ENCODE measurements around the gene ACTN2. TPM values are rescaled to one million over a fixed set of nuclear protein-coding genes. Genes with fewer than 3 reads are reported as not detected.
"Not testable (repeated sequence)": the region's sequence is repeated elsewhere in the genome, so short reads cannot be mapped to it uniquely, and the experiment has no call there.

Gene ACTN2
- total RNA-seq, 2 donors from 2014 or later = 0.79 to 2.2 TPM

DNA sequence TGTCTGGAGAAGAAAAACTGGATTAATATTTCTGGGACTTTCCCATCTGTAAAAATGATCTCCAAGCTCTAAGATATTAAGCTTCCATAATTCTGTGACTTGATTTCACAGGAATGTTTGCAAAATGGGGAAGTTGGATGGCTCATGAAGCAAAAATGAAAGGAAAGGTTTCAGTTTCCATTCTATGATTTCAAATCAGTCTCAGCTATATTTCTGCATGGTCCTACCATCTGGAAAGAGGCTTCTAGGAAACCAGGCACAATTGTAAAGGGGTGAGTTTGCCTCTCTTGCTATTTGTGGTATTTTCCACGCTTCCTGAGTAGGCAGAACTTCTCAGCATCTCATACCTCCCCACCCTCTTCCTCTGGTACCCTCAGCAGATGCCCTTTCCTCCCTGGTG, 22.4 kb upstream of the ACTN2 start:
- Histone ChIP-seq H3K36me3 (ENCODE audit: control insufficient read depth, insufficient read depth, low read length) (no peaks in the 10 kb centered on the region), H3K9ac (ENCODE audit: extremely low read depth, low read length, poor library complexity, severe bottlenecking) (no peak overlapping the region), H3K27ac (ENCODE audit: low read depth, low read length) (no peak overlapping the region), H3K4me3 (ENCODE audit: low read length) (no peak overlapping the region), H3K4me1 (ENCODE audit: control insufficient read depth, insufficient read depth, low read length) (no peaks in the 10 kb centered on the region), H3K27me3 (ENCODE audit: control insufficient read depth, insufficient read depth, low read length, poor library complexity, severe bottlenecking) (no peaks in the 10 kb centered on the region), H3K9me3 (ENCODE audit: control insufficient read depth, low read length) (no peaks in the 10 kb centered on the region)
- H3K27me3 Mint-ChIP-seq (ENCODE audit: insufficient read depth) = peaks cover 2% of the 10 kb centered on the region
- no peak overlapping the region for H3K4me3 Mint-ChIP-seq
- no peaks in the 10 kb centered on the region for H3K36me3 Mint-ChIP-seq (ENCODE audit: low read depth)
- H3K27ac Mint-ChIP-seq = no peak overlapping the region
- no peak for TF ChIP-seq CTCF (conservative IDR thresholded peaks at IDR 0.05)
- DNase-seq = no peak
- H3K4me1 Mint-ChIP-seq = no peaks in the 10 kb centered on the region
- peaks cover under 1% of the 10 kb centered on the region for H3K9me3 Mint-ChIP-seq
- WGBS, 2 experiments (ENCODE audit: insufficient coverage in 1 of 2, insufficient read length in 1 of 2) = 50 to 88% methylated on average over 1 of the region's 1 CpG

DNA sequence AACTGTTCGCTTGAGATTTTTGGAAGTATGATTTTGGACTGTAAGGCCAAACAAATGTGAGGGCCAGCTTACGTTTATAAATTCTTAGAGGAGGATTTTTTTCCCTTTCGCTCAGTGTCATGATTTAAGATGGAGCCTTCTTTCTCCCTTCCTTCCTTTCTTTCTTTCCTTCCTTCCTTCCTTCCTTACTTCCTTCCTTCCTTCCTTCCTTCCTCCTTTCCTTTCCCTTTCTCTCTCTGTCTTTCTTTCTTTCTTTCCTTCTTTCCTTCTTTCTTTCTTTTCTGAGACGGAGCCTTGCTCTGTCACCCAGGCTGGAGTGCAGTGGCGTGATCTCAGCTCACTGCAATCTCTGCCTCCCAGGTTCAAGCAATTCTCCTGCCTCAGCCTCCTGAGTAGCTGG, 17.4 kb upstream of the ACTN2 start:
- H3K4me1 Mint-ChIP-seq, H3K9me3 Mint-ChIP-seq: not testable (repeated sequence)

GRCh38 chr1:236670060-236670459, 16.2 kb upstream of the ACTN2 start:
- Mint-ChIP-seq H3K27me3 (ENCODE audit: insufficient read depth) (no peaks in the 10 kb centered on the region), H3K36me3 (ENCODE audit: low read depth) (no peaks in the 10 kb centered on the region), H3K4me1 (no peaks in the 10 kb centered on the region), H3K4me3 (no peak overlapping the region), H3K9me3 (peaks cover 2% of the 10 kb centered on the region), H3K27ac (no peak overlapping the region)
- Histone ChIP-seq H3K36me3 (ENCODE audit: control insufficient read depth, insufficient read depth, low read length) (no peaks in the 10 kb centered on the region), H3K27ac (ENCODE audit: low read depth, low read length) (no peak overlapping the region), H3K4me1 (ENCODE audit: control insufficient read depth, insufficient read depth, low read length) (no peaks in the 10 kb centered on the region), H3K4me3 (ENCODE audit: low read length) (no peak overlapping the region), H3K9me3 (ENCODE audit: control insufficient read depth, low read length) (no peaks in the 10 kb centered on the region), H3K27me3 (ENCODE audit: control insufficient read depth, insufficient read depth, low read length, poor library complexity, severe bottlenecking) (no peaks in the 10 kb centered on the region), H3K9ac (ENCODE audit: extremely low read depth, low read length, poor library complexity, severe bottlenecking) (no peak overlapping the region)
- no peak for DNase-seq
- WGBS, 2 experiments (ENCODE audit: insufficient coverage in 1 of 2, insufficient read length in 1 of 2) = 75 to 85% methylated on average over 6 to 7 of the region's 7 CpGs
- no peak for TF ChIP-seq CTCF (conservative IDR thresholded peaks at IDR 0.05)

More for the DNA sequence above, 17.4 kb upstream of the ACTN2 start:
- 93 to 100% methylated on average over 3 to 4 of the region's 5 CpGs for WGBS, 2 experiments (ENCODE audit: insufficient coverage in 1 of 2, insufficient read length in 1 of 2)
- not testable (repeated sequence) for H3K27me3 ChIP-seq (ENCODE audit: control insufficient read depth, insufficient read depth, low read length, poor library complexity, severe bottlenecking); H3K36me3 Mint-ChIP-seq (ENCODE audit: low read depth); H3K27ac Mint-ChIP-seq; H3K9ac ChIP-seq (ENCODE audit: extremely low read depth, low read length, poor library complexity, severe bottlenecking); DNase-seq; H3K4me3 Mint-ChIP-seq; H3K27me3 Mint-ChIP-seq (ENCODE audit: insufficient read depth); H3K36me3 ChIP-seq (ENCODE audit: control insufficient read depth, insufficient read depth, low read length); H3K27ac ChIP-seq (ENCODE audit: low read depth, low read length); H3K9me3 ChIP-seq (ENCODE audit: control insufficient read depth, low read length); H3K4me1 ChIP-seq (ENCODE audit: control insufficient read depth, insufficient read depth, low read length); H3K4me3 ChIP-seq (ENCODE audit: low read length)

GRCh38 chr1:236673289-236673919, 12.9 kb upstream of the ACTN2 start:
- H3K27me3 Mint-ChIP-seq (ENCODE audit: insufficient read depth) = no peaks in the 10 kb centered on the region
- WGBS, 2 experiments (ENCODE audit: insufficient coverage in 1 of 2, insufficient read length in 1 of 2) = 88% methylated on average over 3 to 5 of the region's 5 CpGs
- H3K9ac ChIP-seq (ENCODE audit: extremely low read depth, low read length, poor library complexity, severe bottlenecking) = no peak overlapping the region
- no peak for TF ChIP-seq CTCF (conservative IDR thresholded peaks at IDR 0.05)
- no peak overlapping the region for H3K4me3 Mint-ChIP-seq
- H3K4me1 Mint-ChIP-seq = no peaks in the 10 kb centered on the region
- no peaks in the 10 kb centered on the region for H3K36me3 ChIP-seq (ENCODE audit: control insufficient read depth, insufficient read depth, low read length)
- no peak overlapping the region for H3K27ac ChIP-seq (ENCODE audit: low read depth, low read length)
- H3K27ac Mint-ChIP-seq = no peak overlapping the region
- no peak for DNase-seq
- no peak overlapping the region for H3K4me3 ChIP-seq (ENCODE audit: low read length)
- H3K9me3 ChIP-seq (ENCODE audit: control insufficient read depth, low read length) = no peaks in the 10 kb centered on the region
- H3K36me3 Mint-ChIP-seq (ENCODE audit: low read depth) = no peaks in the 10 kb centered on the region
- no peaks in the 10 kb centered on the region for H3K4me1 ChIP-seq (ENCODE audit: control insufficient read depth, insufficient read depth, low read length)
- peaks cover 2% of the 10 kb centered on the region for H3K9me3 Mint-ChIP-seq
- no peaks in the 10 kb centered on the region for H3K27me3 ChIP-seq (ENCODE audit: control insufficient read depth, insufficient read depth, low read length, poor library complexity, severe bottlenecking)
